Astrocyte (in vitro differentiated cells and primary cell): ENCODE data around the gene LIN7C.

Experiments
- EZH2 ChIP-seq: IDR thresholded peaks from 2 replicates; pipeline ENCODE4 v1.6.1; 2012; ENCODE audit warnings: mild to moderate bottlenecking, low read length, inconsistent platforms; ENCODE audit not compliant: insufficient read depth
- TF ChIP-seq, protein P1 (sequence below): IDR thresholded peaks from 2 replicates; pipeline ENCODE4 v1.5.1; 2011; ENCODE audit warnings: low read depth, mild to moderate bottlenecking, inconsistent platforms, low read length, moderate library complexity; ENCODE audit not compliant: insufficient read depth

DNA sequence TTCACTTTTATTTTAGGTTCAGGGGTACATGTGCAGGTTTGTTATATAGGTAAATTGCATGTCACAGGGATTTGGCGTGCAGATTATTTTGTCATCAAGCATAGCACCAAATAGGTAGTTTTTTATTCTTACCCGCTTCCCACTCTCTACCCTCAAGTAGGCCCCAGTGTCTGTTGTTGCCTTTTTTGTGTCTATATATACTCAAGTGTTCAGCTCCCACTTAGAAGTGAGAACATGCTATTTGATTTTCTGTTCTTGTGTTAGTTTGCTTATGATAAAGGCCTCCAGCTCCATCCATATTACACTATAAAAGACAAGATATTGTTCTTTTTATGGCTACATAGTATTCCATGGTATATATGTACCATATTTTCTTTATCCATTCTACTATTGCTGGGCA, 28.5 kb upstream of the LIN7C start:
- TF ChIP-seq, protein P1, sequence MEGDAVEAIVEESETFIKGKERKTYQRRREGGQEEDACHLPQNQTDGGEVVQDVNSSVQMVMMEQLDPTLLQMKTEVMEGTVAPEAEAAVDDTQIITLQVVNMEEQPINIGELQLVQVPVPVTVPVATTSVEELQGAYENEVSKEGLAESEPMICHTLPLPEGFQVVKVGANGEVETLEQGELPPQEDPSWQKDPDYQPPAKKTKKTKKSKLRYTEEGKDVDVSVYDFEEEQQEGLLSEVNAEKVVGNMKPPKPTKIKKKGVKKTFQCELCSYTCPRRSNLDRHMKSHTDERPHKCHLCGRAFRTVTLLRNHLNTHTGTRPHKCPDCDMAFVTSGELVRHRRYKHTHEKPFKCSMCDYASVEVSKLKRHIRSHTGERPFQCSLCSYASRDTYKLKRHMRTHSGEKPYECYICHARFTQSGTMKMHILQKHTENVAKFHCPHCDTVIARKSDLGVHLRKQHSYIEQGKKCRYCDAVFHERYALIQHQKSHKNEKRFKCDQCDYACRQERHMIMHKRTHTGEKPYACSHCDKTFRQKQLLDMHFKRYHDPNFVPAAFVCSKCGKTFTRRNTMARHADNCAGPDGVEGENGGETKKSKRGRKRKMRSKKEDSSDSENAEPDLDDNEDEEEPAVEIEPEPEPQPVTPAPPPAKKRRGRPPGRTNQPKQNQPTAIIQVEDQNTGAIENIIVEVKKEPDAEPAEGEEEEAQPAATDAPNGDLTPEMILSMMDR, result no peak
- TF ChIP-seq EZH2, result no peak
